GM23338 (cell line): ENCODE measurements around the gene SERPINB8. TPM values are rescaled to one million over a fixed set of nuclear protein-coding genes. Genes with fewer than 3 reads are reported as not detected.

Source experiments
- ATAC-seq: fragments of 200-7000 bp; cut with Tn5 transposase; 3 replicates; pipeline ENCODE4 v1.9.1; 2020
- DNase-seq: peaks from one replicate; pipeline ENCODE4 v3.0.0-alpha.2; 2015; ENCODE audit warnings: low spot score
- H2AFZ ChIP-seq: fragments of 200-600 bp; sonication (generic); 2 replicates; pipeline ENCODE4 v1.8.0; 2016; ENCODE audit warnings: antibody characterized with exemption, mild to moderate bottlenecking, moderate library complexity
- H3F3A ChIP-seq: fragments of 200-600 bp; sonication (generic); replicated peaks from 2 replicates; pipeline ENCODE4 v1.8.0; 2017; ENCODE audit warnings: antibody characterized with exemption, mixed run types, low read depth
- H3K27ac ChIP-seq: fragments of 200-600 bp; sonication (generic); 2 replicates; pipeline ENCODE4 v1.6.1; 2016; ENCODE audit warnings: low read depth
- H3K27me3 ChIP-seq: fragments of 200-600 bp; sonication (generic); 2 replicates; pipeline ENCODE4 v1.8.0; 2016; ENCODE audit warnings: mild to moderate bottlenecking, mixed run types, moderate library complexity; ENCODE audit not compliant: insufficient read depth
- H3K36me3 ChIP-seq: fragments of 200-600 bp; sonication (generic); 2 replicates; pipeline ENCODE4 v1.8.0; 2016; ENCODE audit warnings: mild to moderate bottlenecking; ENCODE audit not compliant: insufficient read depth
- H3K4me1 ChIP-seq: fragments of 200-600 bp; sonication (generic); 2 replicates; pipeline ENCODE4 v1.8.0; 2016; ENCODE audit warnings: mild to moderate bottlenecking, moderate library complexity; ENCODE audit not compliant: insufficient read depth
- H3K4me2 ChIP-seq: fragments of 200-600 bp; sonication (generic); 2 replicates; pipeline ENCODE4 v1.7.1; 2017; ENCODE audit warnings: mixed run types
- H3K4me3 ChIP-seq: fragments of 200-600 bp; sonication (generic); 2 replicates; pipeline ENCODE4 v1.6.1; 2016; ENCODE audit warnings: mixed run types
- H3K79me2 ChIP-seq: fragments of 200-600 bp; sonication (generic); replicated peaks from 2 replicates; pipeline ENCODE4 v1.8.0; 2017; ENCODE audit warnings: mild to moderate bottlenecking; ENCODE audit not compliant: insufficient read depth
- H3K9me2 ChIP-seq: fragments of 200-600 bp; sonication (generic); 2 replicates; pipeline ENCODE4 v1.8.0; 2017; ENCODE audit not compliant: insufficient read depth
- H4K20me1 ChIP-seq: fragments of 200-600 bp; sonication (generic); replicated peaks from 2 replicates; pipeline ENCODE4 v1.8.0; 2017; ENCODE audit warnings: mild to moderate bottlenecking; ENCODE audit not compliant: insufficient read depth
- H3K27ac Mint-ChIP-seq: 2 replicates; pipeline ENCODE4 v1.8.0; 2020; ENCODE audit warnings: inconsistent platforms, mild to moderate bottlenecking, moderate library complexity, mixed read lengths
- H3K27me3 Mint-ChIP-seq: 3 replicates; pipeline ENCODE4 v1.8.0; 2022; ENCODE audit warnings: low read depth, mild to moderate bottlenecking, moderate library complexity, mixed read lengths, inconsistent platforms; ENCODE audit not compliant: insufficient read depth, poor library complexity
- H3K36me3 Mint-ChIP-seq: 3 replicates; pipeline ENCODE4 v1.8.0; 2021; ENCODE audit warnings: low read depth, mild to moderate bottlenecking, inconsistent platforms, moderate library complexity, mixed read lengths
- H3K4me1 Mint-ChIP-seq: 3 replicates; pipeline ENCODE4 v1.8.0; 2020; ENCODE audit warnings: mild to moderate bottlenecking, inconsistent platforms, mixed read lengths
- H3K4me3 Mint-ChIP-seq: 3 replicates; pipeline ENCODE4 v1.8.0; 2021; ENCODE audit warnings: moderate library complexity, mild to moderate bottlenecking, inconsistent platforms, mixed read lengths
- H3K9me3 Mint-ChIP-seq: 3 replicates; pipeline ENCODE4 v1.8.0; 2020; ENCODE audit warnings: moderate library complexity, mild to moderate bottlenecking, inconsistent platforms, mixed read lengths
- JUNB ChIP-seq: IDR thresholded peaks from one replicate; pipeline ENCODE4 v1.6.1; 2016; ENCODE audit warnings: antibody characterized with exemption; ENCODE audit not compliant: unreplicated experiment
- NANOG ChIP-seq: IDR thresholded peaks from 2 replicates; pipeline ENCODE4 v1.6.1; 2016; ENCODE audit warnings: antibody characterized with exemption, borderline replicate concordance
- ZNF462 ChIP-seq: fragments of 250-450 bp; sonication (Bioruptor Pico); IDR thresholded peaks from 2 replicates; pipeline ENCODE4 v1.5.0; 2020; ENCODE audit warnings: mild to moderate bottlenecking, moderate library complexity
- polyA plus RNA-seq: library from polyadenylated mRNA; unstranded; fragments of >200 nt; fragmentation: Nextera tagmentation; extraction: Ambion mirVana; gene quantifications from 2 replicates; pipeline ENCODE4 v1.2.1, GENCODE V29; 2016
- total RNA-seq: library from RNA; depleted of rRNA; stranded (reverse); fragments of >200 nt; shearing (Covaris generic); gene quantifications from 2 replicates; pipeline ENCODE4 v1.2.3, GENCODE V29; 2014
- TF ChIP-seq, protein P1 (sequence below): IDR thresholded peaks from one replicate; pipeline ENCODE4 v1.6.1; 2018; ENCODE audit warnings: antibody characterized with exemption; ENCODE audit not compliant: unreplicated experiment

The SERPINB8 gene
- total and polyA plus RNA-seq, 2 experiments from 2014 or later = 0.50 to 2.1 TPM

- TF ChIP-seq ZNF462 = no peak
These were observed 39.4 kb downstream of the SERPINB8 start (continued) for GRCh38 chr18:64009305-64009704.

- H3K27ac Mint-ChIP-seq = no peak overlapping the region
These were observed 41.6 kb downstream of the SERPINB8 start for GRCh38 chr18:64011513-64011912.

More at GRCh38 chr18:64011513-64011912, 41.6 kb downstream of the SERPINB8 start:
- no peaks in the 10 kb centered on the region for H3F3A ChIP-seq
- H2AFZ ChIP-seq = no peak overlapping the region
- H3K4me1 ChIP-seq = no peaks in the 10 kb centered on the region
- no peaks in the 10 kb centered on the region for H3K79me2 ChIP-seq
- no peaks in the 10 kb centered on the region for H3K9me3 Mint-ChIP-seq
- TF ChIP-seq JUNB (no peak), NANOG (no peak)
- TF ChIP-seq, protein P1, sequence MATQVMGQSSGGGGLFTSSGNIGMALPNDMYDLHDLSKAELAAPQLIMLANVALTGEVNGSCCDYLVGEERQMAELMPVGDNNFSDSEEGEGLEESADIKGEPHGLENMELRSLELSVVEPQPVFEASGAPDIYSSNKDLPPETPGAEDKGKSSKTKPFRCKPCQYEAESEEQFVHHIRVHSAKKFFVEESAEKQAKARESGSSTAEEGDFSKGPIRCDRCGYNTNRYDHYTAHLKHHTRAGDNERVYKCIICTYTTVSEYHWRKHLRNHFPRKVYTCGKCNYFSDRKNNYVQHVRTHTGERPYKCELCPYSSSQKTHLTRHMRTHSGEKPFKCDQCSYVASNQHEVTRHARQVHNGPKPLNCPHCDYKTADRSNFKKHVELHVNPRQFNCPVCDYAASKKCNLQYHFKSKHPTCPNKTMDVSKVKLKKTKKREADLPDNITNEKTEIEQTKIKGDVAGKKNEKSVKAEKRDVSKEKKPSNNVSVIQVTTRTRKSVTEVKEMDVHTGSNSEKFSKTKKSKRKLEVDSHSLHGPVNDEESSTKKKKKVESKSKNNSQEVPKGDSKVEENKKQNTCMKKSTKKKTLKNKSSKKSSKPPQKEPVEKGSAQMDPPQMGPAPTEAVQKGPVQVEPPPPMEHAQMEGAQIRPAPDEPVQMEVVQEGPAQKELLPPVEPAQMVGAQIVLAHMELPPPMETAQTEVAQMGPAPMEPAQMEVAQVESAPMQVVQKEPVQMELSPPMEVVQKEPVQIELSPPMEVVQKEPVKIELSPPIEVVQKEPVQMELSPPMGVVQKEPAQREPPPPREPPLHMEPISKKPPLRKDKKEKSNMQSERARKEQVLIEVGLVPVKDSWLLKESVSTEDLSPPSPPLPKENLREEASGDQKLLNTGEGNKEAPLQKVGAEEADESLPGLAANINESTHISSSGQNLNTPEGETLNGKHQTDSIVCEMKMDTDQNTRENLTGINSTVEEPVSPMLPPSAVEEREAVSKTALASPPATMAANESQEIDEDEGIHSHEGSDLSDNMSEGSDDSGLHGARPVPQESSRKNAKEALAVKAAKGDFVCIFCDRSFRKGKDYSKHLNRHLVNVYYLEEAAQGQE = no peak
- no peak overlapping the region for H3K4me2 ChIP-seq
- no peak for ATAC-seq
- no peak overlapping the region for H3K4me3 ChIP-seq
- no peak overlapping the region for H3K4me3 Mint-ChIP-seq
- H3K27me3 Mint-ChIP-seq = no peaks in the 10 kb centered on the region
- no peaks in the 10 kb centered on the region for H3K36me3 Mint-ChIP-seq
- no peaks in the 10 kb centered on the region for H4K20me1 ChIP-seq
- no peak overlapping the region for H3K27ac ChIP-seq
- H3K9me2 ChIP-seq = no peaks in the 10 kb centered on the region
- no peaks in the 10 kb centered on the region for H3K36me3 ChIP-seq
- no peak for DNase-seq
- H3K4me1 Mint-ChIP-seq = peaks cover 2% of the 10 kb centered on the region; the same call in 1 of the 3 replicates
- H3K27me3 ChIP-seq = no peaks in the 10 kb centered on the region
